ENCODE data around the gene WDR33. TPM values are rescaled to one million over a fixed set of nuclear protein-coding genes. Genes with fewer than 3 reads are reported as not detected.

WDR33 gene
- total RNA-seq, 6 donors from 2014 or later: 33.7 to 76.3 (median 47.5) TPM

GRCh38 chr2:127694986-127695385, 116.0 kb downstream of the WDR33 start:
- peaks cover 0 to 11% (median 6%) of the 10 kb centered on the region in 4 donors for H3K9me3 ChIP-seq
- ATAC-seq (ENCODE audit: low FRiP score in 2 of 2): peak in 1 of 2 donors; percentile 53
- 89 to 96% methylated on average over 9 of the region's 9 CpGs for WGBS, 2 donors

GRCh38 chr2:127690696-127691095, 120.3 kb downstream of the WDR33 start:
- no peaks in the 10 kb centered on the region for H3K27me3 ChIP-seq
- WGBS, 2 donors: 92 to 93% methylated on average over 2 of the region's 2 CpGs
- DNase-seq: no peak
- no peak for TF ChIP-seq CTCF (IDR thresholded peaks at IDR 0.05)
- H3K27ac ChIP-seq: no peak overlapping the region
- no peaks in the 10 kb centered on the region for H3K36me3 ChIP-seq
- no peak overlapping the region for H3K4me3 ChIP-seq
- H3K9me3 ChIP-seq: peaks cover 0 to 11% (median 9%) of the 10 kb centered on the region in 4 donors
- no peak for ATAC-seq (ENCODE audit: low FRiP score in 2 of 2)
- peaks cover 4 to 9% (median 6%) of the 10 kb centered on the region in 4 donors for H3K4me1 ChIP-seq

More at GRCh38 chr2:127694986-127695385, 116.0 kb downstream of the WDR33 start:
- no peaks in the 10 kb centered on the region for H3K27me3 ChIP-seq
- peak overlapping the region in 1 of 4 donors; percentile 43 for H3K4me3 ChIP-seq
- no peaks in the 10 kb centered on the region for H3K36me3 ChIP-seq
- no peak overlapping the region for H3K27ac ChIP-seq
- no peak for DNase-seq
- H3K4me1 ChIP-seq: peaks cover 4 to 11% (median 8%) of the 10 kb centered on the region in 4 donors
- TF ChIP-seq POLR2A (IDR thresholded peaks at IDR 0.05) (no peak), CTCF (IDR thresholded peaks at IDR 0.05) (no peak), POLR2AphosphoS5 (IDR thresholded peaks at IDR 0.05) (no peak), EP300 (IDR thresholded peaks at IDR 0.05) (no peak)

GRCh38 chr2:127688405-127688804, 122.6 kb downstream of the WDR33 start:
- Histone ChIP-seq H3K4me3 (no peak overlapping the region), H3K27me3 (no peaks in the 10 kb centered on the region), H3K36me3 (no peaks in the 10 kb centered on the region), H3K27ac (no peak overlapping the region), H3K4me1 (no peaks in the 10 kb centered on the region), H3K9me3 (peaks cover 0 to 11% (median 9%) of the 10 kb centered on the region in 4 donors)
- DNase-seq (no peak), ATAC-seq (ENCODE audit: low FRiP score in 2 of 2) (no peak)
- 69 to 80% methylated on average over 1 of the region's 1 CpG for WGBS, 2 donors
- no peak for TF ChIP-seq POLR2AphosphoS5 (IDR thresholded peaks at IDR 0.05)
- no peak for TF ChIP-seq EP300 (IDR thresholded peaks at IDR 0.05)
- no peak for TF ChIP-seq CTCF (IDR thresholded peaks at IDR 0.05)
- no peak for TF ChIP-seq POLR2A (IDR thresholded peaks at IDR 0.05)

- TF ChIP-seq EP300 (IDR thresholded peaks at IDR 0.05): no peak
- no peak for TF ChIP-seq CTCF (IDR thresholded peaks at IDR 0.05)
- no peak for TF ChIP-seq POLR2AphosphoS5 (IDR thresholded peaks at IDR 0.05)
- TF ChIP-seq POLR2A (IDR thresholded peaks at IDR 0.05): no peak
- Histone ChIP-seq H3K27me3 (no peaks in the 10 kb centered on the region), H3K4me3 (no peak overlapping the region), H3K27ac (no peak overlapping the region), H3K4me1 (peaks cover 0 to 24% (median 16%) of the 10 kb centered on the region in 4 donors), H3K36me3 (no peaks in the 10 kb centered on the region), H3K9me3 (peaks cover 0 to 8% (median 5%) of the 10 kb centered on the region in 4 donors)
- ATAC-seq (ENCODE audit: low FRiP score in 2 of 2) (no peak), DNase-seq (no peak)
- WGBS, 2 donors: 80 to 86% methylated on average over 8 of the region's 8 CpGs
Observed at GRCh38 chr2:127685410-127686080, 125.4 kb downstream of the WDR33 start.

- Histone ChIP-seq H3K4me3 (no peak overlapping the region), H3K27me3 (no peaks in the 10 kb centered on the region), H3K9me3 (peaks cover 0 to 3% (median 0%) of the 10 kb centered on the region in 4 donors), H3K4me1 (peaks cover 3 to 26% (median 16%) of the 10 kb centered on the region in 4 donors), H3K36me3 (no peaks in the 10 kb centered on the region), H3K27ac (no peak overlapping the region)
- ATAC-seq (ENCODE audit: low FRiP score in 2 of 2): peak in 1 of 2 donors; percentile 41
- 66 to 69% methylated on average over 9 to 14 of the region's 15 CpGs for whole genome bisulfite sequencing, 2 donors
- peak in 1 of 2 donors; percentile 36 for DNase-seq
- no peak for TF ChIP-seq POLR2AphosphoS5 (IDR thresholded peaks at IDR 0.05)
- TF ChIP-seq POLR2A (IDR thresholded peaks at IDR 0.05): no peak
- no peak for TF ChIP-seq EP300 (IDR thresholded peaks at IDR 0.05)
- no peak for TF ChIP-seq CTCF (IDR thresholded peaks at IDR 0.05)
Observed at GRCh38 chr2:127683757-127684156, 127.2 kb downstream of the WDR33 start.
